Measurements from ENCODE around the gene SUPT5H.

The SUPT5H gene

DNA sequence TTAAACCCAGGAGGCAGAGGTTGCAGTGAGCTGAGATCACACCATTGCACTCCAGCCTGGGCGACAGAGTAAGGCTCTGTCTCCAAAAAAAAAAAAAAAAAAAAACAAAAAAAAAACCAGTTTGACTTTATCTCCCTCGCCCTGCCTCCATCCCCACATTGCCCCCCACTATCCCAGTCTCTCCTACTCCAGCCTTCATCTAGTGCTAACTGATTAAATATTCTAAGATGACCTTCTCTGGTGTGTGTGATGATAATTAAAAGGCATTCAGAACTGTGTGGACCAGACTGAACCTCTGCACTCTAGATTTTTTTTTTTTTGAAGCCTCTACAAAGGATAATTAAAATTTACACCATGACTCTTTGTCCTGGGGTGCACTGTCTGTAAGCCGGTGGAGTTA lies 47.4 kb downstream of the SUPT5H start:
- TF ChIP-seq, protein P1, sequence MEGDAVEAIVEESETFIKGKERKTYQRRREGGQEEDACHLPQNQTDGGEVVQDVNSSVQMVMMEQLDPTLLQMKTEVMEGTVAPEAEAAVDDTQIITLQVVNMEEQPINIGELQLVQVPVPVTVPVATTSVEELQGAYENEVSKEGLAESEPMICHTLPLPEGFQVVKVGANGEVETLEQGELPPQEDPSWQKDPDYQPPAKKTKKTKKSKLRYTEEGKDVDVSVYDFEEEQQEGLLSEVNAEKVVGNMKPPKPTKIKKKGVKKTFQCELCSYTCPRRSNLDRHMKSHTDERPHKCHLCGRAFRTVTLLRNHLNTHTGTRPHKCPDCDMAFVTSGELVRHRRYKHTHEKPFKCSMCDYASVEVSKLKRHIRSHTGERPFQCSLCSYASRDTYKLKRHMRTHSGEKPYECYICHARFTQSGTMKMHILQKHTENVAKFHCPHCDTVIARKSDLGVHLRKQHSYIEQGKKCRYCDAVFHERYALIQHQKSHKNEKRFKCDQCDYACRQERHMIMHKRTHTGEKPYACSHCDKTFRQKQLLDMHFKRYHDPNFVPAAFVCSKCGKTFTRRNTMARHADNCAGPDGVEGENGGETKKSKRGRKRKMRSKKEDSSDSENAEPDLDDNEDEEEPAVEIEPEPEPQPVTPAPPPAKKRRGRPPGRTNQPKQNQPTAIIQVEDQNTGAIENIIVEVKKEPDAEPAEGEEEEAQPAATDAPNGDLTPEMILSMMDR (IDR thresholded peaks at IDR 0.05; ENCODE audit: insufficient read depth, low read length, missing control alignments): no peak
- CTCF ChIA-PET: interaction anchor here (0.7 to 1.2 kb wide), 3 partner anchors 9 to 40 kb away, joined by 3 read pairs; partner anchors contain the start of gene EID2B
- POLR2A ChIA-PET: no interaction called here

DNA sequence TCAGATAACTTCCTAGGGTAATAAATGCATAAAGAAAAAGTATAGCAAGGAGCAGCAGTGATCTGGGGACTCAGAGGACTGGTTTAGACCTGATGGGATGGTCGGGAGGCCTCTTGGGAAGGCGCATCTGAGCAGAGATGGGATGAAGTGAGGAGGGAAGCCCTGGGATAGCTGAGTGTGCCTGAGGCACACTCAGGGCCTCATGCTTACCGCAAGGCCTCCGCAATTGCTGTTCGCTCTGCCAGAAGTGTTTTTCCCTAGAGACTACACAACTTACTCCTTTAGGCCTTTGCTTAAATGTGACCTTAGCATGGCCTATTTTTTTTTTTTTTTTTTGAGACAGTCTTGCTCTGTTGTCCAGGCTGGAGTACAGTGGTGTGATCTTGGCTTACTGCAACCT lies 49.3 kb downstream of the SUPT5H start:
- no peak overlapping the region for H3K4me3 ChIP-seq (ENCODE audit: low read depth, low read length)
- TF ChIP-seq, protein P1 (IDR thresholded peaks at IDR 0.05; ENCODE audit: insufficient read depth, low read length, missing control alignments): no peak
- POLR2A ChIA-PET: no interaction called here
- CTCF ChIA-PET: interaction anchor here (0.9 to 7.6 kb wide), 2 partner anchors 20 to 39 kb away, joined by 3 to 45 read pairs; partner anchors contain the start of gene EID2B
- no peak for DNase-seq (ENCODE audit: low read depth, low spot score)

More for the DNA sequence above, 47.4 kb downstream of the SUPT5H start:
- no peak for DNase-seq (ENCODE audit: low read depth, low spot score)
- H3K4me3 ChIP-seq (ENCODE audit: low read depth, low read length): no peak overlapping the region

DNA sequence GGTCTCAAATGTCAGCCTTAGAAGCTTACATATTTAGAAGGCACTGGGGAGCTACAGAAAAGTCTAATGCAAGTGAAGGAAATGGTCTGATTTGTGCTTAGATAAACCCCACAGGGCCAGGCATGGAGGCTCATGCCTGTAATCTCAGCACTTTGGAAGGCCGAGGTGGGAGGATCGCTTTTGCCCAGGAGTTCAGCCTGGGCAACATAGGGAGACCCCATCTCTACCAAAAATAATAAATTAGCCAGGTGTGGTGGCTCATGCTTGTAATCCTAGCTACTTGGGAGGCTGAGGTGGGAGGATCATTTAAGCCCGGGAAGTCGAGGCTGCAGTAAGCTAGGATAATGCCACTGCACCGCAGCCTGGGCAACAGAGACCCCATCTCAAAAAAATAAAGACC lies 50.7 kb downstream of the SUPT5H start:
- ChIA-PET POLR2A (interaction anchor here (1.2 kb wide), 2 partner anchors 16 to 60 kb away, joined by 3 to 5 read pairs; partner anchors contain the start of genes RPS16 and TIMM50), CTCF (interaction anchor here (0.7 to 7.6 kb wide), 5 partner anchors 9 to 56 kb away, joined by 3 to 45 read pairs (median 4); partner anchors contain the start of gene EID2B)
- TF ChIP-seq, protein P1 (IDR thresholded peaks at IDR 0.05; ENCODE audit: insufficient read depth, low read length, missing control alignments): no peak
- H3K4me3 ChIP-seq (ENCODE audit: low read depth, low read length): no peak overlapping the region
- no peak for DNase-seq (ENCODE audit: low read depth, low spot score)

DNA sequence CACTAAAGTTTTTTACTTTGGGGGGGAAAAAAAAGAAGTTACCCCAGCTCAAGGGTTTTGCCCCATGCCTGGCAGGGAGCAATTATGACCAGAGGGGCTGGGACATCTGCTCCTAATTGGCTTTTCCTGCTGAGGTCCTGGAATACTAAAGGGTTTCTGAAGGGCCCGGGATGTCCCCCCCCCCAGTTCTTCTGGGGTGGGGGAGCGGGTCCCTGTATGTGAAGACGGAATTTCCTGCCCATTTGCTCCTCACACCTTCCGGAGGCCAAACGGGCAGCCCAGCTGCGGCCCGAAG lies 52.3 kb downstream of the SUPT5H start:
- TF ChIP-seq, protein P1 (IDR thresholded peaks at IDR 0.05; ENCODE audit: insufficient read depth, low read length, missing control alignments): no peak
- ChIA-PET POLR2A (no interaction called here), CTCF (interaction anchor here (1.1 to 7.6 kb wide), 6 partner anchors 7 to 62 kb away, joined by 3 to 45 read pairs (median 4); partner anchors contain the start of genes EID2, EID2B and RPS16)
- no peak for DNase-seq (ENCODE audit: low read depth, low spot score)
- H3K4me3 ChIP-seq (ENCODE audit: low read depth, low read length): no peak overlapping the region

DNA sequence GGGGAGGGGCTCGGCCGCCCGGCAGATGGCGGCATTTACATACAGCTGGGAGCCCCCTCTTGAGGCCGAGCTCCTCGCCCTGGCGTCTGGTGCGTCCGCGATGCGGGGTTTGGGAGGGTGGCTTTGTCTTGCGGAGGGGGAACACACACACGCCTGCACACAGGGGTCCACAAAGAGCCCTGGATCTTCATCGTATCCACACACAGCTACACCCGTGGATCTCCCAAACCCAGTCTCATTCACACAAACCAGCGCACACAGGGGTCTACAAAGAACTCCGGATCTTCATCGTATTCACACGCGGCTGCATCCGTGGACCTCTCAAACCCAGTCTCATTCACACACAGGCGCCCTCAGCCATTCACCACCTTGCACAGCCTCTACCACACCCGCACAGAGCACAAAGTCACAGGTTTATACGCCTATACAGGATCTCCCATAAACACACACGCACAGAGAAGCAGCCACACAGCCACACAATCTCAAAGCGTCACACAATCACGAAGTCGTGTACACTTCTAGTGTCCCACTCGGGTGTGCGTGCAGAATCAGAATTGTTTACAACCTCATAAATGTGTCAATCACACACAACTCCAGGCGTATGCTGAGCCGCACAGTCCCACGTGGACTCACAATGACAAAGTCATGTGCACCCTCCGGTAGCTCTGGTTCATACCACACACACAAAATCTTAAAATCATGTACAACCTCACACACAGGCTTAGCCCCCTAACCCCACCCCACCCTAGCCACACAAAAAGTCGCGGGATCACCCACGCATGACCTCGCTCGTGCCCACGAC lies 52.8 kb downstream of the SUPT5H start:
- CTCF ChIA-PET: interaction anchor here (1.1 to 7.6 kb wide), 7 partner anchors 8 to 63 kb away, joined by 3 to 45 read pairs (median 4); partner anchors contain the start of genes EID2, EID2B and RPS16
- peak overlapping the region; percentile 20; the same call in 1 of the 2 replicates for H3K4me3 ChIP-seq (ENCODE audit: low read depth, low read length)
- no peak for DNase-seq (ENCODE audit: low read depth, low spot score)
- POLR2A ChIA-PET: no interaction called here
- TF ChIP-seq, protein P1 (IDR thresholded peaks at IDR 0.05; ENCODE audit: insufficient read depth, low read length, missing control alignments): peak; percentile 45

Measured in AG04449 (cell line).